Measurements from ENCODE around the gene TSPAN18.

DNA sequence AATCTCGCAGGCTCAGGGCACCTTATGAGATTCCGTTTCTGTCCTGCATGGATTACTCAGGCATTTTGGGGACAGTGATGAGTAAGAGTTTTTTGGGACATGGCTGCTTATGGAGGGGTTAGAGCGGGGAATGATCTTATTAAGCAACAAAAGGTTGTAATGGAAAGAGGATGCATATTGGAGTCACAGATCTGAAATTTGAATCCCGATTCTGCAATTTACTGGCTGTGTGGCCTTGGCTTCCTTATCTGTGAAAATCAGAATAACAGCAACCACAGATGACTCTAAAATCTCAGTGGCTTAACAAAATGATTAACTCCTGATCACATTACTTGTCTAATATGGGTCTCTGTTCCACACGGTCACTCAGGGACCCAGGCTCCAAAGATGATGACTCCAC lies 5.8 kb downstream of the TSPAN18 start:
- TF ChIP-seq, protein P1, sequence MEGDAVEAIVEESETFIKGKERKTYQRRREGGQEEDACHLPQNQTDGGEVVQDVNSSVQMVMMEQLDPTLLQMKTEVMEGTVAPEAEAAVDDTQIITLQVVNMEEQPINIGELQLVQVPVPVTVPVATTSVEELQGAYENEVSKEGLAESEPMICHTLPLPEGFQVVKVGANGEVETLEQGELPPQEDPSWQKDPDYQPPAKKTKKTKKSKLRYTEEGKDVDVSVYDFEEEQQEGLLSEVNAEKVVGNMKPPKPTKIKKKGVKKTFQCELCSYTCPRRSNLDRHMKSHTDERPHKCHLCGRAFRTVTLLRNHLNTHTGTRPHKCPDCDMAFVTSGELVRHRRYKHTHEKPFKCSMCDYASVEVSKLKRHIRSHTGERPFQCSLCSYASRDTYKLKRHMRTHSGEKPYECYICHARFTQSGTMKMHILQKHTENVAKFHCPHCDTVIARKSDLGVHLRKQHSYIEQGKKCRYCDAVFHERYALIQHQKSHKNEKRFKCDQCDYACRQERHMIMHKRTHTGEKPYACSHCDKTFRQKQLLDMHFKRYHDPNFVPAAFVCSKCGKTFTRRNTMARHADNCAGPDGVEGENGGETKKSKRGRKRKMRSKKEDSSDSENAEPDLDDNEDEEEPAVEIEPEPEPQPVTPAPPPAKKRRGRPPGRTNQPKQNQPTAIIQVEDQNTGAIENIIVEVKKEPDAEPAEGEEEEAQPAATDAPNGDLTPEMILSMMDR (conservative IDR thresholded peaks at IDR 0.05; ENCODE audit: low read length) = no peak
- no peak for TF ChIP-seq EZH2phosphoT487 (IDR thresholded peaks at IDR 0.05; ENCODE audit: borderline replicate concordance)
